Adrenal gland (tissue), 12 donors: Measurements from ENCODE around the gene TACR2. TPM values are rescaled to one million over a fixed set of nuclear protein-coding genes. Genes with fewer than 3 reads are reported as not detected.

ENCODE experiments used
- DNase-seq, 7 donors: peaks; one replicate each; pipeline ENCODE4 v3.0.0-alpha.2; 2019 to 2020
- H3K27ac ChIP-seq, 5 donors: fragments of 200-600 bp; sonication (generic) in 4 of 5; 1 replicate in 3 of 5; 2 replicates in 2 of 5; pipeline versions ENCODE4 v1.5.1 to v1.8.0; 2016 to 2020; ENCODE audit warnings: mild to moderate bottlenecking in 1 of 5
- H3K27me3 ChIP-seq: fragments of 200-600 bp; 2 replicates; pipeline ENCODE4 v1.8.0; 2021
- H3K36me3 ChIP-seq, 2 donors: fragments of 200-600 bp; replicated peaks in 1 of 2; 1 replicate in 1 of 2; 2 replicates in 1 of 2; pipeline versions ENCODE4 v1.5.1 to v1.8.0; 2018 to 2022
- H3K4me1 ChIP-seq, 2 donors: fragments of 200-600 bp; replicated peaks in 1 of 2; 1 replicate in 1 of 2; 2 replicates in 1 of 2; pipeline versions ENCODE4 v1.5.1 to v1.8.0; 2018 to 2021
- H3K4me3 ChIP-seq, 4 donors: fragments of 200-600 bp; sonication (generic) in 3 of 4; one replicate each; pipeline ENCODE4 v1.5.1; 2016 to 2018
- H3K9me3 ChIP-seq, 3 donors: fragments of 200-600 bp; sonication (generic) in 1 of 3; replicated peaks in 1 of 3; 1 replicate in 2 of 3; 2 replicates in 1 of 3; pipeline versions ENCODE4 v1.5.1 to v1.8.0; 2016 to 2021
- CTCF ChIP-seq, 6 experiments: fragments of 450-650 bp in 4 of 6; fragments of 200-600 bp in 2 of 6; sonication (generic) in 1 of 6; IDR thresholded peaks; 1 replicate in 5 of 6; 2 replicates in 1 of 6; pipeline versions ENCODE4 v1.5.1 to v1.8.0; 2016 to 2021; ENCODE audit warnings: antibody characterized with exemption in 6 of 6, mild to moderate bottlenecking in 2 of 6, moderate library complexity in 1 of 6
- POLR2A ChIP-seq, 2 donors: fragments of 450-650 bp; IDR thresholded peaks; one replicate each; pipeline ENCODE4 v1.6.1; 2017; ENCODE audit warnings: antibody characterized with exemption in 2 of 2, mild to moderate bottlenecking in 2 of 2, moderate library complexity in 1 of 2
- WGBS, 4 donors: extraction: QIAGEN DNeasy Blood & Tissue Kit in 2 of 4; methylation state at CpG; one replicate each; pipeline versions ENCODE4 v1.1.5 to v1.1.7; 2013 to 2017; 5-methylcytosine and 5-hydroxymethylcytosine counted together
- intact Hi-C, 2 donors: fragments of 100-400 bp; cut with DNase I; formaldehyde crosslinking; loops; one replicate each; pipeline versions ENCODE4 v1.14.1 to v1.15.0; 2022 to 2023
- polyA plus RNA-seq, 3 donors: library from polyadenylated mRNA; stranded (reverse); fragments of 200-250 nt in 2 of 3; fragments of 350-450 nt in 1 of 3; fragmentation: Illumina TruSeq in 1 of 3; extraction: RNeasy Lipid Tissue Mini Kit (QIAGEN cat#74804) in 1 of 3; gene quantifications; one replicate each; pipeline ENCODE4 v1.2.3, GENCODE V29; 2013 to 2014
- total RNA-seq, 9 donors: library from RNA; depleted of rRNA in 4 of 9; stranded (reverse); fragments of >200 nt in 4 of 9; fragments of 120-200 nt in 1 of 9; fragmentation: NEBNext Ultra II Directional in 1 of 9; extraction: Animal tissue kit (Norgen Biotek cat#: 25700) in 1 of 9; gene quantifications; one replicate each; pipeline versions ENCODE4 v1.1.0 to v1.2.4, GENCODE V29; 2013 to 2023
- donor health status: healthy with polysubstance abuse.
- donor health status: Bipolar disorder and iron deficiency.
- donor health status: DM: yes; HTN: yes; CAD: no.
- donor health status: DM: no; HTN: no; CAD: no.
- donor health status: DM: no; HTN: no; CAD: no.
- donor health status: DM: yes; HTN: yes; CAD: no.

TACR2 gene
- total and polyA plus RNA-seq, 12 donors: 0.11 to 0.55 (median 0.35) TPM; not detected in 3

GRCh38 chr10:69363666-69364065 is 53.1 kb downstream of the TACR2 start:
- H3K9me3 ChIP-seq: no peaks in the 10 kb centered on the region
- intact Hi-C loops: no loop called here
- H3K36me3 ChIP-seq: peaks cover 0 to 39% of the 10 kb centered on the region in 2 donors
- no peaks in the 10 kb centered on the region for H3K27me3 ChIP-seq
- TF ChIP-seq CTCF (IDR thresholded peaks at IDR 0.05) (no peak), POLR2A (IDR thresholded peaks at IDR 0.05) (no peak)
- 82 to 97% (median 93%) methylated on average over 5 of the region's 5 CpGs for WGBS, 4 donors
- H3K27ac ChIP-seq: no peak overlapping the region
- no peak overlapping the region for H3K4me3 ChIP-seq
- peaks cover 3 to 13% of the 10 kb centered on the region in 2 donors for H3K4me1 ChIP-seq
- no peak for DNase-seq

- intact Hi-C loops: no loop called here
- H3K9me3 ChIP-seq: no peaks in the 10 kb centered on the region
- WGBS, 4 donors: 59 to 78% (median 64%) methylated on average over 8 to 13 of the region's 13 CpGs
- peaks cover 0 to 28% of the 10 kb centered on the region in 2 donors for H3K36me3 ChIP-seq
- DNase-seq: peak in 6 of 7 donors; percentile 44 to 67 (median 60)
- TF ChIP-seq POLR2A (IDR thresholded peaks at IDR 0.05): no peak
- no peak for TF ChIP-seq CTCF (IDR thresholded peaks at IDR 0.05)
- peak overlapping the region in 2 of 5 donors; percentile 7 to 11 for H3K27ac ChIP-seq
- H3K4me1 ChIP-seq: peaks cover 3 to 13% of the 10 kb centered on the region in 2 donors
- no peaks in the 10 kb centered on the region for H3K27me3 ChIP-seq
- no peak overlapping the region for H3K4me3 ChIP-seq
Observed at GRCh38 chr10:69362471-69362954, 54.2 kb downstream of the TACR2 start.

GRCh38 chr10:69361303-69361614 is 55.5 kb downstream of the TACR2 start:
- DNase-seq: no peak
- no peaks in the 10 kb centered on the region for H3K9me3 ChIP-seq
- H3K27ac ChIP-seq: peak overlapping the region in 1 of 5 donors; percentile 24
- intact Hi-C loops: no loop called here
- TF ChIP-seq POLR2A (IDR thresholded peaks at IDR 0.05) (no peak), CTCF (IDR thresholded peaks at IDR 0.05) (no peak)
- no peaks in the 10 kb centered on the region for H3K27me3 ChIP-seq
- WGBS, 4 donors: 89 to 97% (median 93%) methylated on average over 1 to 2 of the region's 2 CpGs
- H3K4me1 ChIP-seq: peaks cover 3 to 13% of the 10 kb centered on the region in 2 donors
- H3K36me3 ChIP-seq: peaks cover 0 to 24% of the 10 kb centered on the region in 2 donors
- no peak overlapping the region for H3K4me3 ChIP-seq

- WGBS, 4 donors: 40 to 61% (median 46%) methylated on average over 1 to 8 of the region's 8 CpGs
- Histone ChIP-seq H3K9me3 (no peaks in the 10 kb centered on the region), H3K27me3 (no peaks in the 10 kb centered on the region), H3K27ac (peak overlapping the region in 1 of 5 donors; percentile 40), H3K36me3 (peaks cover 0 to 20% of the 10 kb centered on the region in 2 donors), H3K4me3 (no peak overlapping the region), H3K4me1 (peaks cover 3 to 13% of the 10 kb centered on the region in 2 donors)
- TF ChIP-seq POLR2A (IDR thresholded peaks at IDR 0.05) (no peak), CTCF (IDR thresholded peaks at IDR 0.05) (no peak)
- intact Hi-C loops: no loop called here
- DNase-seq: peak in 4 of 7 donors; percentile 39 to 53 (median 47)
Observed at GRCh38 chr10:69360485-69361302, 56.0 kb downstream of the TACR2 start.
